Measurements from ENCODE around the gene LCE1E.

DNA sequence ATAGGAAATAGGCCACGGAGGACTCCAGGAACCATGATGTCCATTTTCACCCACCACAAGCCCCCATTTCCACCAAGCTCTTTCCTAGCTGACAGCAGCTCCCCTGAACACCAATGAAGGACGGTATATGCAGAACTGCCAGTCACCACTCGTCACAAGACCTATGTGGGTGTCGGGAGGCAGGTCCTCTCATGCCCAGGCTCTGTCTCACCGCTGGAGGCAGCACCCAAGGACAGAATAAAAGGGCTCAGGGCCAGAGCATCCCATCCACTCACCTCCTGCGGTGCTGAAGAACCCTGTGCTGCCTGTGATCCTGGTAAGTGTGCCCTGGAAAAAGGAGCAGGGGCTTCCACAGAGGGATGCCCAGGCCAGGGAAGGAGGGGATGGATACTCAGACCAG, 11.2 kb upstream of the LCE1E start, which contains the start of gene LCE1F:
- no peak for TF ChIP-seq MYC (IDR thresholded peaks at IDR 0.05; ENCODE audit: insufficient read depth, insufficient read length, insufficient replicate concordance, low read length, severe bottlenecking)
- TF ChIP-seq MEF2A (IDR thresholded peaks at IDR 0.05; ENCODE audit: insufficient read depth, low read depth, low read length) = no peak
- TF ChIP-seq, protein P1, sequence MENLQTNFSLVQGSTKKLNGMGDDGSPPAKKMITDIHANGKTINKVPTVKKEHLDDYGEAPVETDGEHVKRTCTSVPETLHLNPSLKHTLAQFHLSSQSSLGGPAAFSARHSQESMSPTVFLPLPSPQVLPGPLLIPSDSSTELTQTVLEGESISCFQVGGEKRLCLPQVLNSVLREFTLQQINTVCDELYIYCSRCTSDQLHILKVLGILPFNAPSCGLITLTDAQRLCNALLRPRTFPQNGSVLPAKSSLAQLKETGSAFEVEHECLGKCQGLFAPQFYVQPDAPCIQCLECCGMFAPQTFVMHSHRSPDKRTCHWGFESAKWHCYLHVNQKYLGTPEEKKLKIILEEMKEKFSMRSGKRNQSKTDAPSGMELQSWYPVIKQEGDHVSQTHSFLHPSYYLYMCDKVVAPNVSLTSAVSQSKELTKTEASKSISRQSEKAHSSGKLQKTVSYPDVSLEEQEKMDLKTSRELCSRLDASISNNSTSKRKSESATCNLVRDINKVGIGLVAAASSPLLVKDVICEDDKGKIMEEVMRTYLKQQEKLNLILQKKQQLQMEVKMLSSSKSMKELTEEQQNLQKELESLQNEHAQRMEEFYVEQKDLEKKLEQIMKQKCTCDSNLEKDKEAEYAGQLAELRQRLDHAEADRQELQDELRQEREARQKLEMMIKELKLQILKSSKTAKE (IDR thresholded peaks at IDR 0.05; ENCODE audit: low read depth, poor library complexity, severe bottlenecking) = no peak
- no peak for TF ChIP-seq POLR2A (IDR thresholded peaks at IDR 0.05; ENCODE audit: low read depth, low read length)
